Stimulated activated CD4-positive, alpha-beta T cell treated with anti-CD3 and anti-CD28 coated beads, Interleukin-1b, Interleukin-23, amount 100 ng/mL, for 48 hours (primary cell): ENCODE results near the gene SH3RF3.

ENCODE experiments used
- DNase-seq: peaks from one replicate; pipeline ENCODE4 v3.0.0-alpha.2; 2020

Gene SH3RF3

GRCh38 chr2:109247340-109247739 is 118.3 kb downstream of the SH3RF3 start:
- no peak for DNase-seq

- DNase-seq, result no peak
Measured at GRCh38 chr2:109247812-109248211, 118.8 kb downstream of the SH3RF3 start.

DNA sequence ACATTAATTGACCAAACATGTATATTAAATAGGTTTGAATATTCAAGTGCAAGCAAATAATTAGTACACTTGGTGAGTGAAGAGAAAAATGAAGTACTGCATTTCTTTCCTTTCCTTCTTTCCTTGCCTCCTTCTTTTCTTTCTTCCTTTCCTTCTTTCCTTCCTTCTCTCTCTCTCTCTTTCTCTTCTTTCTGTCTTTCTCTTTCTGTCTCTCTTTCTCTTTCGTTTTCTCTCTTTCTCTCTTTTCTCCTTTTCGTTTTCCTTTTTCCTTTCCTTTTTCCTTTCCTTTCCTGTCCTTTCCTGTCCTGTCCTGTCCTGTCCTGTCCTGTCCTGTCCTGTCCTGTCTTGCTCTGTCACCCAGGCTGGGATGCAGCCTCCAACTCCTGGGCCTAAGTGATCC is 119.6 kb downstream of the SH3RF3 start:
- no peak for DNase-seq

DNA sequence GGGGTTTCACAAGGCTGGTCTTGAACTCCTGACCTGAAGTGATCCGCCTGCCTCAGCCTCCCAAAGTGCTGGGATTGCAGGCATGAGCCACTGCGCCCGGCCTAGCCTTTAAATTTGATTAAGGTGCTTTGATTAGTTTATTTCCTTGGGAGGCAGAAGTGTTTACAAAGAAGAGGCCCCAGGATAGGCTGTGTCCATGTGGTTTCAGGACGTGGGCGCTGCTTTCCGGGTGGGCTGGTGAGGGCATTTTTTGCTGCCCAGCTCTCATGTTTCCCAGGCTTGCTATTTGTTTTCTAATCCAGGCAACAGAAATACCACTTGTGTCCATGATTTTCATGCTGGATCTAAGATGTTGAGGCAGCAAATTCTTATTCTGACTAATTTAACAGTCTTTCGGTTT is 124.2 kb downstream of the SH3RF3 start:
- no peak for DNase-seq

DNA sequence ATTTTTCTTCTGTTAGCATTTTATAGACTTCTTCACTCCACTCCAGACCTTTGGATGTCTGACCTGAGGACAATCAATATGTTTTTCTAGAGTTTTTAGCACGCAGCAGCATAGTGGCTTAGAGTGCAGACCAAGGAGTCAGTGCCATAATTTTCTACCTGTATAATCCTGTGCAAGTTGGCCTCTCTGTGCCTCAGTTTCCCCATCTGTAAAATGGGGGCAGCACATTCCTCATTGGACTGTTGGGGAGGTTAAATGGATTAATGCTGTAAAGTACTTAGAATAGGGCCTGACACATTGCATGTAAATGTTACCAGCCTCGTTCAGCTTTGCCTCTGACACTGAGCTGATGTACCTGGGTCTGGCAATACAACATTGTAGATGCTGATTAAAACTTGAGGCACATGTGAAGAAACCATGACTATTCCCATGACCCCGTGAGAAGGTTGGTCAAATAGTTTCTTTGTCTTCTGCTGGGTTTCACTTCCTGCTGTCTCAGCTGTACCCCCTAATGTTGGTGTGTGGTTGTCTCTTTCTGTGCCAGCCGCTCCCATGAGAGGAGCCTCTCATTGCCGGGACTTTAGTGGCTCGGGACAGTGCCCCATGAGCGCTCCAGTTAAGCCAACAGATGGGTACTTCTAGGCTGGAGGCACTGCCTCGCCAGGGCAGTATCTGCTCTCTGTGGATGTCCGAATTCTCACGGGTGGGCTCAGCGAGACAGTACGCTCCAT is 125.3 kb downstream of the SH3RF3 start:
- no peak for DNase-seq

DNA sequence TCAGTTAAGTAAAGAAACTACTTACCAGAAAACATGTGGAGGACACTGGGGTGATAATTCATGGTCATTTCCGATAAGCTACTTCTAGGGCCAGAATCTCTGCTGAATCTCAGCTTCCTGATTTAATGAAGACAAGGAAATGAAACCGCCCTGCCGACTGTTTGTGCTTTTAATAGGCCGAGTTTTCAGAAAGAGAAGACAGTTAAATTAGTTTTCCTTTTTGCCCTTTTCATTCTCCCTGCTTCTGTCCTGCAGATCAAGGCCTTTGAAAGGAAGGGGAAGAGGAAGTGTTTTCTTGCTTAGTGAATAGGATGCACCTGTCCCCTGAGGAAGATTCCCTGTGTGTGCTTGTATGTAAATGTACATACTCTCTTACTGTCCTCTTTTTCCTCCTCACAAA is 126.6 kb downstream of the SH3RF3 start:
- DNase-seq, result no peak

GRCh38 chr2:109256111-109256510 is 127.1 kb downstream of the SH3RF3 start:
- no peak for DNase-seq

GRCh38 chr2:109256921-109257320 is 127.9 kb downstream of the SH3RF3 start:
- DNase-seq, result no peak

DNA sequence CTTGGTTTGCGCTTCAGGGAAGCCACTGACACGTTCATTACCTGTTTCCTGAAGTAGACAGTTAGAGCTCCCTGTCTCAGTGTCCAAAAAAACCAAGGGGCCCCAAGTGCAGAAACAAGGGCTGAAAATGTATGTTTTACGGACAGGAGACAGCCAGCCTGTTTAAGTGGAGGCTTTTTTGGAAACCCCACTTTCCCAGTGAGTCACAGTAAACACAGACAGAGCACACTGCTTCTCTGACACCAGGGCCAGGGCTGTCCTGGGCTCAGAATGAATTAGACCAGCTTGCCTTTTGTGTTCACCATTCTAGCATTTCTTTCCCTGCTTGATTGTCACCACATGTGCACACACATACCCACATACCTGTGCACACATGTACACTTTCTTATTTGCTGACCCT is 128.6 kb downstream of the SH3RF3 start:
- DNase-seq, result no peak

- no peak for DNase-seq
Measured at GRCh38 chr2:109258376-109258775, 129.4 kb downstream of the SH3RF3 start.

DNA sequence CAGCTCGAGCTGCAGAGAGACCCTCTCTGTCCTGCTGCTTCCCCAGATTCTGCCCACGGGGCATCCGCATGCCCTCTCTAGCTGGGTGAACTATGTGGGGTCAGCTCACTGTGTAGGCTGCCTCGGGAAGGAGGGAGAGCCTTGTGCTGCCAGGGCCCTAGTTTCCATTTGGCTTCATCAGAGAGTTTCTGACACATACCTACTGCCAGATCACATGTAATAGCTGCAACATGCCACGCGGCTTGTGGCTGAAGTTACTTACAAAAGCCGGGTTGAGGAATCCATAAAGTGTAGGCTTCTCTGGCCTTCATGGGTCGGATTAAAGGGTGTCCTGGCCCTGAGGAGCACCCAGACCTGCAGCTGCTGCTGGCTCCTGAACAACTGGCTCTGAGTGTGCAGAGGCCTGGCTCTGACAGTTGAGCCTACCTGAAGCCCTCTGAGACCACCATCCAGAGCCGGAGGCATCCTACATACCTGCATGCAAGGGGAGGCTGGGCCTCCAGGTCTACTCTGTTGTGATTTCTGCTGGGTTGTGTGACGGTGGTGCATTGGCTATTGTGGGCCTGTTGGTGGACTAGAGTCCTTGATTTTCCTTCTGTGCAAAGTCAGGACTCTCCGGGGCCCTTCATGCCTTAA is 130.0 kb downstream of the SH3RF3 start:
- DNase-seq, result no peak

GRCh38 chr2:109259671-109260070 is 130.7 kb downstream of the SH3RF3 start:
- no peak for DNase-seq

DNA sequence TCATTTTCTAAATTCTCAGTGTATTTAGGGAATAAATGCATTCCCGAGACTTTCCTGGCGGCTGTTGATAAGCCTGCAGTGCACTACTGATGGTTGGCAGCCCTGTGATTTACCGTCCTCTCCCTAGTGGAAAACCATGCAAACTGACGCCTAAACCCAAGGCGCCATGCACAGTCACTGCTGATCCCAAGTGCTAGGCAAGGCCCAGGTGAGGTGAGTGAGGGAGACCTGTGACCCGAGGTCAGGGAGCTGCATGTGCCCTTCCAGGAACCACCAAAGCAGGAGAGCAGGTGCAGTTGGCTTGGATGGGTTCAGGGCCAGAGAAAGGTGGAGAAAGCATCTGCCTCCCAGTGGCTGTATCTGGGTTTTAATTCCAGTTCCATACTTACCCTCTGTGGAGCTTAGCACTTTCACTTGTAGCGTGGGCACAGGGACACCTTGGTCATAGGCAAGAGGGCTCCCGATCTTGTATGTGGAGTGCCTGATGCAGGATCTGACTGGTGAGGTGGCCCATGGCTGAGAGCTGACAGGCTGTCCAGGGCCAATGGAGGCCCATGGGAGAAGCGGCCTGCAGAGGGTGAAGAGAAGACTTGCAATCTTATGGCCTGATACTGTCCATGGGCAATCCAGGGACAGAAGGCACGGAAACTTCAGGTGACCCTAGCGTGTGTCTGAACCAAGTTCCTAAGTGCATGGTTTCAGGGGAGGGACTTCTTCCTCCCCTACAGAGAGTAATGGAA is 131.3 kb downstream of the SH3RF3 start:
- DNase-seq, result no peak

DNA sequence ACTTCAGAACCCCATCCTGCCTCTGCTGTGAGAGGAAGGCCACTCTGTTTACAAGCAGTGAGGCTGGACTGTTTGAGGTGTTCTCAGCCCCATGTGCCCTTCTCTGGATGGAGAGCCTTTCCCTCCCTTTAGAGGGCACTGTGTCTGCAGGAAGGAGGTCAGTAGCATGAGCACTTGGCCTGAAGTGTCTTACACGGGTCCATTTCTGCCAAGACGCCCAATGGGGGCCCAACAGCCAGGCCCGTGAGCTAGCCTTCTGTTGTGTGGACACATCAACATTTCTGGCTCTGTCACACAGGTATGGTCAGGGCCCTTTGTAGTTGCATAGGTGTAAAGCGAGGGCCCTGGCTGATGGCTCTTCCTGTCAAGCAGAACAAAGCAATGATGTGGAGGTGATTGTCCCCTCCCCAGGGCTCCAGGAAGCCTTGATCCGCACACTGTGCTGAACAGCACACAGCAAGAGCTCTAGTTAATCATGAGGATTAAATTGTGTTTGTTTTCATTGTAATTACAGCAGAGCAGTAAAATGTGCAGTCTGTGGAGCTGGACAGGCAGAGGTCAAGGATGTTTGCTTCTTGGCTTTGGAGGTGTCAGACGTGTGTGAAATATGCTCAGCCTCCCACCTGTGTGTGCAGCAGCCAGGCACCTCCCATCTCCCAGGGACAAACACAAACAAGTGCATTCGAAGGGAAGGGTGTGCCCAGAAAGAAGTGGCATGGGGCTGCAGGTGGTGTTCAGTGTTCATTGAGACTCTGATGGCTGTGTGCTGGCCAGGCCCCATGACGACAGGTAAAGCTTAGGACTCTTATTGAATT is 132.1 kb downstream of the SH3RF3 start:
- no peak for DNase-seq

DNA sequence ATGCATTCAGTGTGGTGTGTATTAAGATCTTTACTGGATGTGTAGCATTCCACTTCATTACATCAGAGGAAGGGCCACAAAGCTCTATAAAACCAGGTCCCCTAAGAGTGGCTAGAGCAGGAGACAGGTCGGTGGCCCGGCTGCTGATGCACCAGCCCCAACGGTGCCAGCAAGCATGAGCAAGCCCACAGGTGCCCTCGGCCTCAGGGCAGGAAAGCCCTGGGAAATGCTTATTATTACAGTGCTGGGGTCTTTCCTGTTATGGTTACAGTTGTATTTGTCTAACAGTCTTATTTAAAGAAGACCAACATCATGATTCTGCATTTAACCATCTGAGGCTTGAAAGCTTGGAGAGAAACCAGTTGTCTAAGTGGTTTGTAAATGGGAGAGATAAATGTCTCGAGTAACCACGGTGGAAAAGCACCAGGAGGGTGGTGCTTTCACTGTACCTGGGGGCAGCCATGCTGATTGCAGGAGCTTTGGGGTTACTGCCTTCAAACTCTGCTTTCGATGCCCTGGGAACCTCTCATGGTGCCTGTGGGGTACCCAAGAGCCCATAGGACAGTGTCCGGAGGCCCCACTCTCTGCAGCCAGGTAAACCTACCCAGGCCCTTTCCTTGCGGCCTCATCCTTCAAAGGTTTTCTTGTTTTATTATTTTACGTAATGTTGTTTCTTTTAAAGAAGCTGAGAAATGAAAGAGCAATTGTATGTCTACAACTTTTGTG is 133.1 kb downstream of the SH3RF3 start:
- DNase-seq, result no peak

- no peak for DNase-seq
Measured at GRCh38 chr2:109264595-109265328, 135.8 kb downstream of the SH3RF3 start.

- no peak for DNase-seq
Measured at GRCh38 chr2:109265369-109265768, 136.4 kb downstream of the SH3RF3 start.

- DNase-seq, result no peak
Measured at GRCh38 chr2:109265953-109266352, 136.9 kb downstream of the SH3RF3 start.

DNA sequence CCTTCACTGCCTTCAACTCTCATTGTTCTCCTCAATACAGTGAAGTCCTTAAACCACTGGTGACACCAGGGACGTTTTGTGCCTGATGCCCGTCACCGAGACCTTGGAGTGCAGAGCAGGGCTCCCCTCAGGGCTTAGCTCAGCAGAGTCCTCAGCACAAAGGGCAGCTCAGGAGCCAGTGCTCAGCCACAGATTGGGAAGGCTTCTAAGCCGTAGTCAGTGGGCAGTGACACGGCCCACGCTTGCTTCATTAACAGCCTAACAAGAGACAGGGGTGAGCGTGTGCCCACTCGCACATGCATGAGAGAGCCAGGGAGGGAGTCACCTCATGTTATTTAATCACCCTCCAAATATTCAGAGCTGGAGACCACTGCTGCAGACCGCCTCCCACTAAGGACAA is 137.5 kb downstream of the SH3RF3 start:
- no peak for DNase-seq

GRCh38 chr2:109266998-109267854 is 138.2 kb downstream of the SH3RF3 start:
- no peak for DNase-seq

GRCh38 chr2:109268916-109269315 is 139.9 kb downstream of the SH3RF3 start:
- DNase-seq, result no peak
